HUES48 (cell line): ENCODE measurements around the gene ECM1.

Experiments
- H3K27ac ChIP-seq: one replicate; pipeline ENCODE4 v1.7.0; 2013; ENCODE audit warnings: low read depth, low read length, inconsistent platforms
- H3K27me3 ChIP-seq: 2 replicates; pipeline ENCODE4 v1.6.1; 2013; ENCODE audit warnings: mild to moderate bottlenecking, low read length; ENCODE audit not compliant: control insufficient read depth, insufficient read depth
- H3K36me3 ChIP-seq: 2 replicates; pipeline ENCODE4 v1.6.1; 2013; ENCODE audit warnings: low read length; ENCODE audit not compliant: control insufficient read depth, insufficient read depth
- H3K4me1 ChIP-seq: 2 replicates; pipeline ENCODE4 v1.6.1; 2013; ENCODE audit warnings: mild to moderate bottlenecking, low read length; ENCODE audit not compliant: control insufficient read depth, insufficient read depth
- H3K4me3 ChIP-seq: 2 replicates; pipeline ENCODE4 v1.5.1; 2013; ENCODE audit warnings: mild to moderate bottlenecking, low read depth, low read length
- H3K9ac ChIP-seq: 2 replicates; pipeline ENCODE4 v1.6.1; 2013; ENCODE audit warnings: mild to moderate bottlenecking, low read depth, low read length, moderate library complexity
- H3K9me3 ChIP-seq: 2 replicates; pipeline ENCODE4 v1.6.1; 2013; ENCODE audit warnings: low read length; ENCODE audit not compliant: control insufficient read depth, insufficient read depth

ECM1 gene

GRCh38 chr1:150560011-150560438 lies 52.1 kb downstream of the ECM1 start:
- Histone ChIP-seq H3K4me1 (peaks cover 36% of the 10 kb centered on the region), H3K4me3 (no peak overlapping the region), H3K27me3 (no peaks in the 10 kb centered on the region), H3K27ac (no peak overlapping the region), H3K9me3 (no peaks in the 10 kb centered on the region), H3K36me3 (0 out of 2 replicates have a peak, but pooled peaks cover 3% of the 10 kb centered on the region), H3K9ac (no peak overlapping the region)

- peaks cover 36% of the 10 kb centered on the region for H3K4me1 ChIP-seq
- H3K27me3 ChIP-seq, result no peaks in the 10 kb centered on the region
- H3K36me3 ChIP-seq, result no peaks in the 10 kb centered on the region
- H3K9me3 ChIP-seq, result no peaks in the 10 kb centered on the region
- H3K9ac ChIP-seq, result peak overlapping the region; percentile 82
- peak overlapping the region; percentile 90 for H3K4me3 ChIP-seq
- peak overlapping the region; percentile 100 for H3K27ac ChIP-seq
These were observed 52.8 kb downstream of the ECM1 start for GRCh38 chr1:150560576-150561253.

GRCh38 chr1:150561254-150561973 lies 53.5 kb downstream of the ECM1 start:
- Histone ChIP-seq H3K27ac (peak overlapping the region; percentile 100), H3K27me3 (no peaks in the 10 kb centered on the region), H3K4me1 (peaks cover 31% of the 10 kb centered on the region), H3K36me3 (no peaks in the 10 kb centered on the region), H3K9me3 (no peaks in the 10 kb centered on the region), H3K9ac (peak overlapping the region; percentile 82), H3K4me3 (peak overlapping the region; percentile 90)

- Histone ChIP-seq H3K9me3 (no peaks in the 10 kb centered on the region), H3K27ac (peak overlapping the region; percentile 100), H3K4me1 (peaks cover 37% of the 10 kb centered on the region), H3K4me3 (peak overlapping the region; percentile 90), H3K36me3 (no peaks in the 10 kb centered on the region), H3K27me3 (no peaks in the 10 kb centered on the region), H3K9ac (peak overlapping the region; percentile 82)
These were observed 54.1 kb downstream of the ECM1 start for GRCh38 chr1:150561974-150562445.

GRCh38 chr1:150562446-150563339 lies 54.8 kb downstream of the ECM1 start:
- no peaks in the 10 kb centered on the region for H3K9me3 ChIP-seq
- H3K36me3 ChIP-seq, result no peaks in the 10 kb centered on the region
- H3K4me3 ChIP-seq, result peak overlapping the region; percentile 90
- H3K27ac ChIP-seq, result peak overlapping the region; percentile 100
- H3K9ac ChIP-seq, result peak overlapping the region; percentile 73
- H3K27me3 ChIP-seq, result no peaks in the 10 kb centered on the region
- peaks cover 44% of the 10 kb centered on the region for H3K4me1 ChIP-seq
